ENCODE results near the gene IGSF21. TPM values are rescaled to one million over a fixed set of nuclear protein-coding genes. Genes with fewer than 3 reads are reported as not detected.

Gene IGSF21
- total RNA-seq, 1 experiment from 2014 or later = 5.2 TPM

- no peak overlapping the region for H2AFZ ChIP-seq (ENCODE audit: low read length)
- TF ChIP-seq CTCF (conservative IDR thresholded peaks at IDR 0.05) = no peak
- H2BK5ac ChIP-seq (ENCODE audit: insufficient read length, low read length) = no peak overlapping the region
- no peak overlapping the region for H3K4me2 ChIP-seq (ENCODE audit: insufficient read depth, insufficient read length, low read length)
- H4K91ac ChIP-seq (ENCODE audit: insufficient read length, low read depth, low read length) = no peak overlapping the region
- no CpG with 5 or more reads among the region's 6 CpGs for WGBS (ENCODE audit: extremely low coverage, insufficient read length, low lambda C conversion rate)
- no peak overlapping the region for H3K23ac ChIP-seq (ENCODE audit: insufficient read length, low read depth, low read length)
- H2BK20ac ChIP-seq (ENCODE audit: low read depth, low read length, poor library complexity, severe bottlenecking) = no peak overlapping the region
- no peaks in the 10 kb centered on the region; the same call in 1 of the 2 replicates for H3K4me1 ChIP-seq (ENCODE audit: insufficient read depth, low read length)
- no peaks in the 10 kb centered on the region for H3K27me3 ChIP-seq (ENCODE audit: insufficient read depth, low read length)
- H3K4ac ChIP-seq (ENCODE audit: low read depth, low read length) = no peak overlapping the region
- no peak overlapping the region for H3K27ac Mint-ChIP-seq
- no peaks in the 10 kb centered on the region for H3K36me3 Mint-ChIP-seq (ENCODE audit: insufficient read depth in 1 of 3, low read depth in 3 of 3)
- no peaks in the 10 kb centered on the region for H3K9me3 Mint-ChIP-seq
- no peak overlapping the region for H3K18ac ChIP-seq (ENCODE audit: insufficient read length, low read depth, low read length)
- H2BK12ac ChIP-seq (ENCODE audit: insufficient read length, low read depth, low read length) = no peak overlapping the region
- H3T11ph ChIP-seq (ENCODE audit: low read length) = no peak overlapping the region
- H2BK15ac ChIP-seq (ENCODE audit: low read depth, low read length) = no peak overlapping the region
- H3K79me1 ChIP-seq (ENCODE audit: insufficient read depth, low read depth, low read length, poor library complexity, severe bottlenecking) = no peaks in the 10 kb centered on the region
- no peak overlapping the region for H2BK120ac ChIP-seq (ENCODE audit: low read depth, low read length, poor library complexity, severe bottlenecking)
- H3K4me1 Mint-ChIP-seq = peaks cover 13 to 22% of the 10 kb centered on the region in 2 experiments
- no peak overlapping the region for H3K4me3 Mint-ChIP-seq
- no peak for DNase-seq
- H3K14ac ChIP-seq (ENCODE audit: insufficient read depth, low read length) = no peak overlapping the region
- H2AK5ac ChIP-seq (ENCODE audit: insufficient read length, low read length) = no peak overlapping the region
- no peak overlapping the region for H3K56ac ChIP-seq (ENCODE audit: insufficient read length, low read depth, low read length)
- H4K20me1 ChIP-seq (ENCODE audit: control insufficient read depth, insufficient read depth, insufficient read length) = no peaks in the 10 kb centered on the region
- peaks cover 5% of the 10 kb centered on the region; the same call in 1 of the 2 replicates for H3K79me2 ChIP-seq (ENCODE audit: insufficient read depth, low read length)
- H3K9me3 ChIP-seq (ENCODE audit: control insufficient read depth, low read depth, low read length) = no peaks in the 10 kb centered on the region
- no peak overlapping the region for H4K5ac ChIP-seq (ENCODE audit: insufficient read length, low read depth, low read length)
- no peaks in the 10 kb centered on the region for H3K23me2 ChIP-seq (ENCODE audit: insufficient read length, low read depth, low read length, poor library complexity, severe bottlenecking)
- no peak overlapping the region for H3K27ac ChIP-seq (ENCODE audit: insufficient read length, low read depth, low read length)
- H3K9ac ChIP-seq (ENCODE audit: extremely low read depth, insufficient read length, low read length) = no peak overlapping the region
- H3K27me3 Mint-ChIP-seq (ENCODE audit: low read depth) = peaks cover 39% of the 10 kb centered on the region
- H4K8ac ChIP-seq (replicated peaks; ENCODE audit: insufficient read length, low read depth, low read length) = no peak overlapping the region
Observed at GRCh38 chr1:18119771-18120377, 12.3 kb downstream of the IGSF21 start.

Data from H9 (cell line).